GM21825 (cell line): ENCODE results near the gene ADGRB3.
"Not testable (repeated sequence)": the region's sequence is repeated elsewhere in the genome, so short reads cannot be mapped to it uniquely, and the experiment has no call there.

ENCODE experiments used
- ATAC-seq: cut with Tn5 transposase; IDR thresholded peaks from one replicate; pipeline ENCODE4 v1.9.1; 2021; ENCODE audit warnings: mild to moderate bottlenecking, moderate library complexity; ENCODE audit not compliant: unreplicated experiment

Gene ADGRB3

DNA sequence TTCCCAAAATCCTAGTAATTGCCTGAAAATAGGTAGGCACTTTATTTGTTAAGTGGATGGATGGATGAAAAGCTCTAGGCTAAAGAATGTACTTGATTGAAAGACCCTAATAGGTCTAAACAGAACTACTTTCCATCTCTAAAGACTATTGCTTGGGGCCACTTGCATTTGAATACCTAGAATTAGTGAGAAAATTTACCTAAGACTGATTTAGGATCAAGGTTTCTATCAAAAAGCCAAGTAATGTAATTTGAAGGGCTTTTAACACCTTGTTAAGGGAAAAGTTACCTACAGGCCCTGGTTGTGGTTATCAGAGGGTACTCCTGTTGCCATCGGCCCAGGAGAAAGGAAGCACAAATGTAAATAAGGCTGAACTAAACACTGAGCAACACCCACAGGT, 581.0 kb downstream of the ADGRB3 start:
- ATAC-seq: no peak

DNA sequence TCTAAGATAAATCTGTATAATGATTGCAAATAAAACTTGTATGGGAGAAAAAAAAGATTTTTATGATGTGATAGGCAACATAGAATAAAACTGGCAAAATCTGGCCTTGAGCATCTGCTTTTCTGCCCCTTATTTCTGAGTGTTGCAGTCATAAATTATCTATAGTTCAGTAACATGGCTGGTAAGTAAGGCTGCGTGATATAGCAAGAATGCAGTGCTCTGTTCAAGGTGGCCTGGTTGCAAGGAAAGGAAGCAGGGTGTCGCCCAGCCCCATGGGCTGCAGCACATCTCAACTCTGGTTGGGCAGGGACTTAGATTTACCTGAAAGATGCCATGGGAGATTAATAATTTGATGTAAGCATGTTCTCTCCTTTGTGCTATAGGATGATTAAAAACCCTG, 582.3 kb downstream of the ADGRB3 start:
- no peak for ATAC-seq

DNA sequence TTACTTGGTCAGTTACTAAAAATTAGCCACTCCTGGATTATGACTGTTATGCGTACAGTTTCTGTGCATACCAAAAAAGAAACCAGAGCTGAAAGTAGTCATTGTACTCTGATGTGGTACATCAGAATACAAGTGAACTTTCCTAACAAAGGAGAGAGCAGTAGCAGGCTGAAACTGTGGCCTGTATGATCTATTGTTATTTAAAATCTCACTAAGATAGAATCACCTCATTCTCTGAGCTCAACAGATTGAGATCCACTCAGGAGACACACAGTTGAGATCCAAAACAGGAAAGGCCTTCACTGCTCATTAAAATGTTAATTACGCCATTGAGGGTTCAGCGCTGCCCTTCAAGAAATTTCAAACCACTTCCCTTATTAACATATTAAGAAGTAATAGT, 585.3 kb downstream of the ADGRB3 start:
- ATAC-seq: no peak

DNA sequence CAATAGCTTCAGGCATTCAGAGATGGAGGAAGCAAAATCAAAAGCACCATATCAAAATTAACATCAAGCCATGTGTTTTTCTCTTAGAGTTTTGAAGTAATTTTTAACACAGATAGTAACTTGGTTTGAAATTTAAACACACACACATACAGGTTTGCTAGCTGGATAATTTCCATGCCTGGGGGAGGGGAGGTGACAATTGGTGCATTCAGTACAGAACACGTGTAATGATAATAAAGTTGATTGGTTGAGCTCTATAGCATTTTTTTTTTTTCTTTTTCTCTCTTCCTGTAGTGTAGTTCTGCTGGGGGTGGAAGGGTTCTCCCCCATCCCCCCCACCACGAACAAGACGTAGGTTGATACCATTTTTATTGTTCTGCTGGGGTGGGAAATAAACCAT, 596.9 kb downstream of the ADGRB3 start:
- no peak for ATAC-seq

DNA sequence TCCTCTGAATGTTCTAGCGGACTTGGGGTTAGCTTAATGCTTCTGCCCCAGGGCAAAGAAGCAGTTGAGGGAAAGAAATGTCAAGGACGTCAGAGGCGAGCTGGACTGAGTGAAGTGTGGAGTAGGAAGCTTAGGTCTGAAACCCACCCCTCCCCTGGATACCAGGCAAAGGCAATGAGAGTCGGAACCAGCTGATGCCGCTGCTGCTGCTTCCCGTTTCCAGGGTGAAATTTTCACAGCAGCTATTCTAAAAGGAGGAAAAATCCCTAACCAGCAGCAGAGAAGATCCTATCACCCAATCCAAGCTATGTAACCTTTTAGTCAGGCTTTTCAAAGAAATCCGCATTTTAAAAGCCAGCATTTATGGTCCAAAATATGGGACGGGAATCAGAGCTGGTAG, 597.4 kb downstream of the ADGRB3 start:
- no peak for ATAC-seq

DNA sequence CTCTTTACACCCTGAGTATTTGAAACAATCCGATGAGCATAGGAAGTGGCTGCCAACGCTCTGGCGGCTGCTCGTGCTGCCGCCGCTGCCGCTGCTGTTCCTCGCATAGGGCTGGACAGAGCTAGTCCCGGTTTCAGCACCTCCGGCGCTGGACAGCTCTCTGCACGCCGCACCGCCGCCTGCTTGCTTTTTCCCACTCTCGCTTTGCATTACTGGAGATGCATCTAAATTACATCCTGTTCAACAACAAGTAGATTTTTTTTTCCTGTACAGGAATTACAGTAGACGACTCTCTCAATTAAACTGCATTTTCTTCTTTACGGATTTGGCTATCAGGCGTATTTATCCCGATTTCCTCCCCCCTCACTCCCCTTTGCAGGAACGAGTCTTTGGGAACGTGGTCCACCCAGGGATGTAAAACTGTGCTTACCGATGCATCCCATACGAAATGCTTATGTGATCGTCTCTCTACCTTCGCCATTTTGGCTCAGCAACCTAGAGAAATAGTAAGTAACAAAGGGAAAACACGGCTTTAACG, 597.9 kb downstream of the ADGRB3 start:
- ATAC-seq: peak; percentile 98

DNA sequence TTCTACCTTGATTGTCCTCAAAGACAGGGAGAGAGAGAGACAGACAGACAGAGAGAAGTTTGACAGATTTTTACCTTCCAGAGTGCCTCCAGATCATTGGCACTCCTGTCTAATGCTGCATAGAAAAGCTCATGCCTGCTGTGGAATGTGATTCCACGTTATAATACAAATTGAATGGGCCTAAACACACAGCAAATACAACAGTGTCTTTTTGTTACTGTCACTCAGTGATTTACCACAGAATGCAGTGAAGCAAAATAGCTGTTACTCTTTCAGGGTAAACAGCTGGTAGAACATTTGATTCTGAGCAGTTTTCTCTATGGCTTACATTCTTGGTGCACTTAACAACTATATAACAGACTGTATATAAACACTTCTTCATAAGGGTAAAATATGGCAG, 603.0 kb downstream of the ADGRB3 start:
- ATAC-seq: no peak

DNA sequence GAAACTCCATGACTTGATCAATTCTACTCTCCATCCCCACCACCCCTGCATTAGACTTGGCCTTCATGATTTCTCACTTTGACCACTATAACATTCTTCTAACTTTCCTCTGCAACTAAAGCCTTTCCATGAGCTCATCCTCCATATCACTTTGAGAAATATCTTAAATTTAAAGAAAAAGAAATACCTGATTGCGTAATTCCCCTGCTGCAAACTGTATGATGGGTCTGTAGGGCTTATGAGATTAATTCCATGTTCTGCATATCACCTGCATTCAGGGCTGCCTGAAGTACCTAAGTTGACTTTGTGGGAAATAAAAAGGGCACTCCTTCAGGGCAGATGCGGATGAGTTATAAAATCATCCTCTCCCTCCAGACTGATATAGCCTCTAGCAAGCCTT, 611.9 kb downstream of the ADGRB3 start:
- ATAC-seq: no peak

DNA sequence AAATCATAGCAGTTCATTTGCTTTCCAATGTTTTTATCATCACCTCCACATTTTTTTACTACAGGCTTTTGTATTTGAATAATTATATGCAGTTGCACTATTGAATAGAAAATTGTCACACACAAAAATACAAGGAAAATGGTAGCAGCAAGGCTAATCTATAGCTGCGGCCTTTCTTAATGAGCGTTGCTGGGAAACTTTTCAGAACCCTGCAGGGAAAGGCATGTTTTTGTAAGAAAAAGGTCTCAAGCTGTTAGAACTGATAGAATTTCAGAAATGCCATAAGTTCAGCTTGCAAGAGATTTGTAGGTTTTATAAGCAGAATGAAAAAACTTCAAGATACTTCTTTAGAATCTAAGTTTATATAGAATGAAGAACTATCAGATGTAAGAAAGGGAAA, 625.9 kb downstream of the ADGRB3 start:
- no peak for ATAC-seq

DNA sequence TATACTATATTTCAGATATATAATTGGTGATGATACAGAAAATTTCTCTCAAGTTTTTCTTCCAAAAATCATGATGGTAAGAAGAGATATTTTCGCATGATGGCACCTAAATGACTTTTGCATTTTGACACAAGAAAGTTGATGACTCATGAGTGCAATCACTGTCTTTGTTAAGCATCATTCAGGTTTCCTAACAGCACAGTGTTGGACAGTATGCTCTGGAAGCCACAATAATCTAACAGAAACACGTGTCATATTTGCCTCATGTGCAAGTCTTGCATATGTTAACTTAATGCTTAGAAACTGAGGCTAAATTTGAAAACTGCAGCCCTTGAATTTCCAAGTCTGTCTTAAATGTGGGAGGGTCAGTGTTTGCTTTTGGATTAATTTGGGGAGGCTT, 628.2 kb downstream of the ADGRB3 start:
- ATAC-seq: no peak

DNA sequence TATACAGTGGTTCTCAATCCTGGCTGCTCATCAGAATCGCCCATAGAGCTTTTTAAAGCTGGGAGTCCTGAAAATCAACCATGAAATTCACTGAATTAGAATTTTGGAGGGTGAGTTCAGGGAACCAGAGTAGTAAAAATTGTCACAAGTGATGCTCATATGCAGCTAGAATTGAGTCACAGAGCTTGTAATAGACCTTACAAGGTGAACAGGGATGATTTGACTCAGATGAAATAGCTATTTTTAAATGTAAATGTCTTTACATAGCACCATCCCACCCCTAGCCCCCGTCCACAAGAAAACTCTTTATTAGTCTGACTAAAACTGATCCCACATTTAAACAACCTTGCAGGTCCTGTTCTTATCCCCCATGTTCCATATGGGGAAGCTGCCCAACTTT, 630.0 kb downstream of the ADGRB3 start:
- ATAC-seq: no peak

DNA sequence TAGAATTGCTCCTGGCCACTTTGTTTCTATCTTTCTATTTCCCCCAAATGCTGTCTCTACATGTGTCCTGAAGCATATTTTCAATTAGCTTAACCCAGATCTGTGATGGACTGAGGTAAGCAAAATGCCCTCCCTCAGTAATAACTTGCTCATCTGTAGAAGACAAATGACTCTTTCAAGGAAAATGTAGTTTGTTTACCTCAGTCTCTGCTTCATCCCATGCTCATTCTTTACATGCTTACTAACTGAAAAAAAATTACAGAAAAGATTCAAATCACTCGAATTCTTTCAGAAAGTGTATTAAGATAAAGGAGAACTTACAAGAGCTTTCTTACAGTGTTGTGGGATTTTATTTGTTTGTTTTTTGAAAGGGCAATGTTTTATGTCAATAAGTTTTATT, 630.6 kb downstream of the ADGRB3 start:
- no peak for ATAC-seq

DNA sequence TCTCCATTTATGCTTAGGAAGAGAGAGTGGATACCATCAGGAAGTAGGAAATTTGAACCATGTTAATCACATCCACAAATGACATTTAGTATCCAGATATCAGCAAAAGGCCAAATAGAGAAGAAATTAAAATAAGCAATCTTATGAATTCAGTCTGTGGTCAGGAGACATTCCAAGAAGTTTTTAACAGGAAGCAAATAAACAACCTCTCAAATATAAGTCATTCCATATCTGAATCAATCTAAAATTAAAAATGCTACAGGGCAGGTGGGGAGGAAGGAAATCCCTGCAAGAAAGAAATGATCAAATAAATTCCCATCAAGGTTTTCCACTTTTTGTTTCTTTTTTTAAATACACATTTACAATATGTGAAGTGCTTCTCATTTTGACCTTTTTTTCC, 641.1 kb downstream of the ADGRB3 start:
- no peak for ATAC-seq

DNA sequence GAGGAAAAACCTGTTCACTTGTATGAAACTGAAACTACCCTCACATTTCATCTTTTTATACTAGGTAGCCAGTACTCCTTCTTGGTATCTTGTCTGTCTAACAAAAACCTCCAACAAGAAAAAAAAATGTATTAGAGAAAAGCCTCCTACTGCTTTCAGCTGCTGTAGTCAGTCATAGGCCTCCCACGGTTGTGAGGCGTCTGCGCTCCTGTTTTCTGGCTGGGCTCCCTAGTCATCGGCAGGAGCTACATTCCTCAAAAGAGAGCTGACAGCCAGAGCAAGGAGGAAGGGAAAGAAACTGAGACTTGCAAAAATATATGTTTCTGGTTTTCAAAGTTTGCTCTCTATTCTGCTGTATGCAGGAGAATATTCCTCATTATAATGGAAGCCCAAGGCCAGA, 644.7 kb downstream of the ADGRB3 start:
- ATAC-seq: no peak

DNA sequence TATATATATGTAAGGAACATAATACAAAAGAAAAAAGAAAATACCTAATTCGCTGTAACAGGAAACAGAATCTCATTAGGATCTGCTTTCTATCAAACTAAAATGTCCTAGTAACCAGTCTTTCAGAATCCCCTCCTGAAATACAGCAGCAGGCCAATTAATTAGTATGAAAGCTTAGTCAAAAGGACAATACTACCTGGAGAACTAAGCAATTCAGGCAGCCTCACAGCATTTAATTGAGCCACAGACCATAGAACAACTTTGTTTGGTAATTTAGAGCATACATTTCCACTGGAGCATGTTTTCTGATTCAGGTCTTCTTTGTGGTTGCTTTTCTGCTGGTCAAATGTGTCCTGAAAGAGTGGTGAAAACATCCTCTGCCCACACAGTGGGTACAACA, 645.8 kb downstream of the ADGRB3 start:
- no peak for ATAC-seq

DNA sequence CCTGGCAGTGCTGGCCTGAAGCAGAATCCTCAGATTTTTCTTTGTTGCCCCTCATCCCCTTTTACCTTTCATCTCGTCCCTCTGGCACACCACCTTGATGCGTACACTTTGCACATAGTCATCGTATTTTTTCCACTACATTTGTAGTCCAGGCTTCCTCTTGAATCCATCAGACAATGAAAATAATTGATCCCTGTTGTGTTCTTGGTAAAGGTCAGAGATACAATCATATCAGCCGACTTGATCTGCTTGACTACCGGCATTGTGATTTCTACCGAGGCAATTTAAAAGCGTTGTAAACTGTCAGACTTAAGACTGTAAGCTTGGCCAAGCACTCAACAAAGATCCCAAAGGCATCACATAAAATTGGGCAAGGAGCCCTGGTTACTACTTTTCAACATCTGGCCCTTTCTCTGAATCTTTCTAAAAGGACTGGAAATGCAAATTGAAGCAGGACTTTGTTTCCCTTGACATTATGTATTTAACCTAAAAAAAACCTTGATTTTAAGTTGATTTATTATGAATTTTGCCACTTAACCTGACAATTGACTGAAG, 649.2 kb downstream of the ADGRB3 start:
- ATAC-seq: no peak

DNA sequence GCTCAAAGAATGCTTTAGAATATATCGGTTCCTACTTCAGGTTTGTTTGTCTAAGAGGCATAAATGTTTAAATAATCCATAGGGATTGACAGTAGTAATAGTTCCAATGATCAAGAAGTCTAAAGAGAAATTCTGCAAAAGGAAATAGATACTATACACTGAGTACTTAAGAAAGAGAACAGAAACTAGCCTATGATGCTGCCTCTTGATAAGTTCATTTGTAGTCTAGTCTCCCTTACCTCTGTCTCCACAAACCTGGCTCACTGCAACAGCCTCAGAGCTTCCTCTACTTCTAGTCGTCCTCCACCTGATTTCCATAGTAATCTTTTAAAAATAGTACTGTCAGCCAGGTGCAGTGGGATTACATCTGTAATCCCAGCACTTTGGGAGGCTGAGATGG, 650.0 kb downstream of the ADGRB3 start:
- ATAC-seq: no peak

DNA sequence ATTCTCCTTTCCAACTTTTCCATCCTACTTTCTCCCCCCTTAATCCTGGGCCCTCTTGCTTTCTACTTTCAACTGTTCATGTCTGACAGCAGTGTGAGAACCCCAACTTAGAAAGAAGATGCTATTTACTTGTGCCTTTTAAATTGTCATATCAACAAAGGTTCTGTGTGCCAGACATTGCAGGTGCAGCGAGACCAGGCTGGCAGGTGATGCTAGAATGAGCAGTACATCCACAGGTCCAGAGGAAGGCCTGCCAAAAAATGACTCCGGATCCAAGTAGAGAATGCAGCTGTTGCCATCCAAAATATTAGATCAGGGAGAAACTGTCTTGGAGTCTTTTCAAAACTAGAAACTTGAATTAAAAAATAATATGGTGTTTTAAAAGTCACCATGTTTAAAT, 651.2 kb downstream of the ADGRB3 start:
- ATAC-seq: no peak

DNA sequence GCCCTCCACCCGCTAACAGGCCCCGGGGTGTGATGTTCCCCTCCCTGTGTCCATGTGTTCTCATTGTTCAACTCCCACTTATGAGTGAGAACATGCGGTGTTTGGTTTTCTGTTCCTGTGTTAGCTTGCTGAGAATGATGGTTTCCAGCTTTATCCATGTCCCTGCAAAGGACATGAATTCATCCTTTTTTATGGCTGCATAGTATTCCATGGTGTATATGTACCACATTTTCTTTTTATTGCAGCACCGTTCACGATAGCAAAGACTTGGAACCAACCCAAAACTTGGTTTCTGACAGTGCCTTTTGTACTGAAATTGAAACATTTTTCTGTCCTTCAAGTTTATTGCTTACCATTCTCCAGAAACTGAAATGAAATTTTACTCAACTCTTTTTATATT, 653.1 kb downstream of the ADGRB3 start:
- not testable (repeated sequence) for ATAC-seq

DNA sequence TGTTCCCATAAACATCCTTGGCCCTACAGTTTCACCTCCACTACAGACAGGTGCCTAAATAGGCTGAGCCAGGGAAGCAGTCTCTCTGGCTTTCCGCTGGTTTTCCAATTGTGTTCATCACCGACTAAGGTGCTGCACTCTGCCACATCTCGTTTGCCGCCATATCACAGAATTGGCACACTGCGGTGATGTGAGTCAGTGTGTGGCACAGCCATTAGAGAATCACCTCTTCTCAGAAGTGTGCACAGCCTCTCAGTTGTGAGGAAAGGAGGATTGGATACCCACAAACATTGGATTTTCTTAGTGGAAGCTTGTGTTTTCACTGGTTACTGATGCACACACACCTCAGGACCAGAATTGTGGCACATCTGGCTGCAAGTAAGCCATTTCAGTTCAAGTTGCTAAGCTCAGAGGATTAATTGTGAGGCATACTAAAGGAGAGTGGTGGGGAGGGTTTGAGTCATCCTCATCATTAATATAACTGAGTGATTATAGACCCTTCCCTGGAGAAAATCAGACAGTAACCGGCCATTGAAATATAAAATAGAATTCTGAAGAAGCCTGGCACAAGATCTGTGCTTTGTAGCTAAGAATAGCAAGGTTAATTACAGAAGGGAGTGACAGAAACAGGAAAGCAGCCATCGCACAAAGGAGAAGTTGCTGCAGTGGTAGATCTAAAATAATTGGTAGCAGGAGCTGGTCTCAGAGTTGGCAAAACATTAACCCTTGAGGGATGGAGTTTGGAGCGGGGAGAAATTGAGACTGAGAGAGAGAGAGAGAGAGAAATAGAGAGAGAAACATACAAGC, 654.8 kb downstream of the ADGRB3 start:
- no peak for ATAC-seq

DNA sequence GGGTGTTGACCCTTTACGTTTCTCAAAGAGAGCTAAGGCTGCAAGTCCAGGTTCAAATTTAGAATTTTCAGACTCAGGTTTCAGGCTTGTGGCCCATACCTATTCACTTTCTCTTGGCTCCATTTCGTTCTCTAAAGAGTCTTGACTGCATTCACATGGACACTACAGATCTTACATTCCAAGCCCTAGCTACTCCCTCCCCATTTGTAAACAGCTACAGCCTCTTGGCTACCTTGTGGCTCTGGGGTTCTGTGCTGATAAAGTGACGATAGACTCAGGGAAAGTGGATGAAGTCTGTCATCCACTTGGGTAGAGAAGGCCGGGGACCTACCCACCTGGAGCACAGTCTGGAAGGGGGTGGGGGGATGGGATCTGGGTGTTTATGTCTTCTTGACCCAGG, 658.4 kb downstream of the ADGRB3 start:
- ATAC-seq: no peak

DNA sequence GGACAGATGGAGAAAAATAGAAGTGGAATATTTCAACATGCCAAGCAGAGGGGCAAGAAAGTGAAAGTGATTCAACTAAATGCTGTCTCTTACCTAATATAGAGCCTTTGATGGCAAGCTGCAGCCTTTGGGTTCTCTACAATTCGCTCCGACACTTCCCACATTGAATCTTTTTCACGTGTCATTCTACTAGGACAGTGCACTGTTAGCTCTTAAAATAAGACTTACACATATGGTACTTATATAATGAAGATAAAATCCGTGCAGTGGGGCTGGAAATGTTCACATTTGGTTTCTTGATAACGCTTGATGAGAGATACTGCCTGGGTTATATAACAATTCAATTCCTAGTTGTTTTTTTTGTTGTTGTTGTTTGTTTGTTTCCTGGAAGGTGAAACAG, 659.3 kb downstream of the ADGRB3 start:
- no peak for ATAC-seq

DNA sequence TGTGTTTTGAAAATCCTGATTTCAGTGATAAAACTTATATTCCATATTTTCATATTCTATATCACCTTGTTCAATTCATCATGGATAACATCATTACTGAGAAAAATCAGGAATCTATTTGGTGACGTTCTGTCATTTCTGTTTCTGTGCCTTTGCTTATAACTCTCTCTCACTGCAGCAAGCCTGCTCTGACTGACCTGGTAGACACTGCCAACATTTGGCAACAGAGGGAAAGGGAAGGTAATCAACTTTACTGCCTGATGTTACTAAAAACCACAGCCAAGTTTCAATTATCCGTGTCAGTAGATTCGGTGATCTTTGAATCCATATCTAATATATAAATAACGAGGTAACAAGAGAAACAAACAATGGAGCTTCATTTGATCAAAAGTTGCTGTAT, 659.8 kb downstream of the ADGRB3 start:
- ATAC-seq: no peak
